Pulmonary artery endothelial cell (primary cell): ENCODE results near the gene HMGCS1. TPM values are rescaled to one million over a fixed set of nuclear protein-coding genes. Genes with fewer than 3 reads are reported as not detected.
A peak's percentile ranks its signal among the peaks of the same experiment; 100 is the strongest.
"Not testable (repeated sequence)": the region's sequence is repeated elsewhere in the genome, so short reads cannot be mapped to it uniquely, and the experiment has no call there.

ENCODE experiments used
- DNase-seq: peaks from one replicate; pipeline ENCODE4 v3.0.0-alpha.2; 2011; ENCODE audit warnings: low read depth, low spot score
- total RNA-seq: library from RNA; depleted of rRNA; stranded (reverse); fragments of >200 nt; gene quantifications from 2 replicates; pipeline ENCODE4 v1.2.3, GENCODE V29; 2014

Gene HMGCS1
- total RNA-seq, 1 donor from 2014 or later = 64.8 TPM

DNA sequence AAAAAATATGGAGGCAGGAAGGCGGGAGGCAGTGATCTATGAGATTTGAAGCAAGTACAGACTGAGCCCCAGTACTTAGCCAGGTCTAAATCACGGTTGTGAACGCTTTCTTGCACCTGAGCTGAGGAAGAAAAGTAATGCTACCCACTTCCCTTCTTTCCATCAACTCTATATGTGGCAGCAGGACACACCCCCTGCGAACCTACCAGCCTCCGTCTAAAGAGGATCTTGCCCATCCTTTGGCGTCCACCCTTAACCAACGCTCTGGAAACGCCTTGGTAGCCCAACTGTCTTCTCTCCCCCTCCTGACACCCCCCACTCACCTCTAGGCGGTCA, 545 bp downstream of the HMGCS1 start:
- DNase-seq = no peak

DNA sequence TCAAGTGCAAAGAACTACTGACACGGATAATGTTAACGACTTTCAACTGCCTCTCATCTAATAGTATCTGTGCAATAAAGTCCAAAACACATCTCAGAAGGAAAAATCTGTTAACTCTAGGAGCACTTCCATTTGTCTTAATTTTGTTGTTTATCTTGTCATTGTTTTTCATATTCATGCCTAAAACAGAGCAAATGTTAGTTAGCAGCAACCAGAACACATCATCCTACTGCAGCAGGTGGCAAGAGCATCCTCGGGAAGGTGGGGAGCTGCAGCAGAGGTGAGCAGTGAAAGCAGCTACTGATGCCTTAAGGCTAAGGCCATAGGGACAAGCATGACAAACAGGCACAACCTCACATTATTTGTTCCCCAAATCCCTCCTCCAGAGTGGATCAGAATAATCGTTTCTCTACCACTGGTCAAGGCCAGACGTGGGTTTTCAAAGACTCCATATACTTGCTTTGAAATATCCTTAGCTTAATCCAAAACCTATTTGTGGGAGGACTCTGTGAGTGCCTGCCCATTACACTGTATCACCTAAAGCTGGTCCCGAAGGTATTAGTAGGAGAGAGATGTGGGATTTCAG, 1.0 kb downstream of the HMGCS1 start:
- no peak for DNase-seq

DNA sequence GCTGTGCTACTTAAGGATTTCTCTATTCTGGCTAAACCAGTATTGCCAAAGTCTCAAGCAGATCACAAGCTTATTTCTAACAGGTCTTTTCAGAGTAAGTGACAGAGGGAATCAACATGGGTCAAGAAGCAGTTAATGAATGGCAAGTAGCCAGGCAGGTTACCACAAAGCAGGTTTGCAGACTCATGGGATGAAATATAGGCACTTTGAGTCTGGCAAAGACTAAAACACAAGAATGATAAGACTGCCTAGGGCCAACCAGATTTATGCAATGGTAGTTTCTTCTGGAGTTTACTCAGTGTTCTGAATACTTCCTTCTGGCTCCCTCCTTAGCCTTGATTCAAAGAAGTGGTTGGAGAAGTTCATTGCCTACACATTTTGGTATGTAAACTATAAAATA, 3.6 kb downstream of the HMGCS1 start:
- DNase-seq = no peak

DNA sequence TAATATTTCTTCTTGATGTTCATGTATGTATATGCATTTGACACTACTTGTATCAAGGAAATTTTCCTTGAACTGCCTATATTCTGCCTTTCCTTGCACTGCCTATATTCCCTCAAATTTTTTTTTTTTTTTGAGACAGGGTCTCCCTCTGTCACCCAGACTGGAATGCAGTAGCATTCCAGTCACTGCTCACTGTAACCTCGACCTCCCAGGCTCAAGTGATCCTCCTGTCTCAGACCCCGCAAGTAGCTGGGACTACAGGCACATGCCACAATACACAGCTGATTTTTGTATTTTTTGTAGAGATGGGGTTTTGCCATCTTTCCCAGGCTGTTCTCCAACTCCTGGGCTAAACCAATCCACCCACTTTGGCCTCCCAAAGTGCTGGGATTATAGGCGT, 4.1 kb downstream of the HMGCS1 start:
- DNase-seq = no peak

GRCh38 chr5:43306954-43307353, 6.3 kb downstream of the HMGCS1 start:
- DNase-seq = not testable (repeated sequence)

DNA sequence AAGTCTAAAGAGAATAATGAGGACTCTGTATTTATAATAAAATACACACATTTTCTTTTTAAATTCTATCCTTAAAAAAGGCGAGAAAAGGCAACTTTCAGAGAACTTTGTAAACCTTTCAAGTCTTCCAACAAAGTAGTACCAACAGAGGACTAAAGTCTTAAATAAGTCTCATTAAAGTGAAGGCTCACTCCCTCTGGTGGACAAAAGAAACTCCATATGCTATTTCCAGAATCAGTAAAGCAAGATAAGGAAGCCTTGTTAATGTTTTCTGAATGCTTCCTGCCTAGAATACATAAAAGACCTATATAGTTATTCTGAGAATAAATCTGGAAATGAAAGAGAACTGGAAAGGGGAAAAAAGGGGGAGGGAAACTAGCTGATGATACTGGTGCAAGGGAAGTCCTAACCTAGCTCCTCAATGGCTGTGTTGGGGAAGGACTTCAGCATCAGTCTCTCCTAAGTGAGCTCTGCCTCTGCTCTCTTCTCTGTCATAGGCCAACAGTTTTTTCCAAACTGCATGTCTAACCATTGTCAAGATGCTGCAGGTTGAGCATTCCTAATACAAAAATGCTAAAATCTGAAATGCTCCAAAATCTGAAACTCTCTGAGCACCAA, 7.2 kb downstream of the HMGCS1 start:
- peak; percentile 24 for DNase-seq

- DNase-seq = no peak
These were observed 8.7 kb downstream of the HMGCS1 start for GRCh38 chr5:43304525-43304924.

GRCh38 chr5:43303242-43303641, 10.0 kb downstream of the HMGCS1 start:
- no peak for DNase-seq

- DNase-seq = no peak
These were observed 10.7 kb downstream of the HMGCS1 start for GRCh38 chr5:43302481-43302880.

DNA sequence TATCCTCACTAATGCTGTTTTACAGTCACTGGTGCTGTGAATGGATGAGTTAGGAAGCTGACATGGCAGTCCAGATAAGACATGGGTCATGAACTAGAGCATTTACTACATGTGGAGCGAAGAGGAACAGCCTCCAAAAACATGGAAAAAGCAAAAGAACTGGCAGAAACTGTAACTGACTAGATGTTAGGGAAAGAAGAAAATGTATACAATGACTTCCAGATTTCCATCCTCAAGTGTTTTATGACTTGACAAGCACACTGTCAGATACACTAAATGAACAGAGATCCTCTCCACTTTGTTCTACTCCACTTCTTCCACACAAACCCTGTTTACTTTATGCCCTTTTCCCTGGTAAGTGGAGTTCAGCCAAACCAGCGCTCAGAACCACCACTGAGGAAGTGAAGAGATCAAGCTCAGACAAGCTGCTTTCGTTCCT, 11.5 kb downstream of the HMGCS1 start:
- DNase-seq = no peak

GRCh38 chr5:43300112-43300511, 13.1 kb downstream of the HMGCS1 start:
- DNase-seq = no peak

GRCh38 chr5:43298443-43298842, 14.8 kb downstream of the HMGCS1 start:
- DNase-seq = no peak

- no peak for DNase-seq
These were observed 16.4 kb downstream of the HMGCS1 start for GRCh38 chr5:43296835-43297234.

DNA sequence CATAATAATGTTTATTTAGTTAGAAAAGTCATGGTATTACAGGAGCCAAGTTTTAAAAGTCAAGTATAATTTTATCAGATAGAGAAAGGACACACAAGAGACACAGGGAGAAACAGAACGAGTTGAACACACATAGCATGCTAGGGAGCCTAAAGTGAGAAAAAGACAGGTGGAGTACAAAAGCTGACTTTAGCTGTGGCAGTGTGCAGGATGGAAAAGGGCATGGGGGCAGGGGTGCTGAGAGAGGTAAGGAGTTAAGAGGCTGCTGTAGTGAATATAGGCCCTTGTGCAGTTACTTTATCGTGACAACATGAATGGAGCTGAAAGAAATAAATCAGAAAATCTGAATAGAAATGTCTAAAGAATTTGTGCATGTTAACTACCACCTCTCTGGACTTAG, 18.0 kb downstream of the HMGCS1 start:
- DNase-seq = no peak

- DNase-seq = no peak
These were observed 19.0 kb downstream of the HMGCS1 start for GRCh38 chr5:43294226-43294625.

DNA sequence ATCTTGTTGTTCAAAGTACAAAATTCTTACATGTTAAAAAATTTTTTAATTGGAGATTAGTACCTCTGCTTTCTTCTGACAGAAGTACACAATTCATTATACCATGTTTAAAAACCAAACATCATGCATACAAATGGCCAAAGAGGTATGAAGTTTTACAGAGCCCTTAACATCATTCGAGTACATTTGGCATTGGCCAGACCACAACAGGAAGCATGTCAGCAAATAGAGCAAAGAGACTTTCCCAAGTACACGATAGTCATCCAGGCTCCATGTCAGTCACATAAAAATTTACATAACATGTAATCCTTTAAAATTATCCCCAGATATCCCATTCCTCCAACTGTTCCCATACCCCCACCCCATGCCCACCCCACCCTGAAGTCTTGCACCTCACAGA, 22.5 kb downstream of the HMGCS1 start:
- DNase-seq = no peak

DNA sequence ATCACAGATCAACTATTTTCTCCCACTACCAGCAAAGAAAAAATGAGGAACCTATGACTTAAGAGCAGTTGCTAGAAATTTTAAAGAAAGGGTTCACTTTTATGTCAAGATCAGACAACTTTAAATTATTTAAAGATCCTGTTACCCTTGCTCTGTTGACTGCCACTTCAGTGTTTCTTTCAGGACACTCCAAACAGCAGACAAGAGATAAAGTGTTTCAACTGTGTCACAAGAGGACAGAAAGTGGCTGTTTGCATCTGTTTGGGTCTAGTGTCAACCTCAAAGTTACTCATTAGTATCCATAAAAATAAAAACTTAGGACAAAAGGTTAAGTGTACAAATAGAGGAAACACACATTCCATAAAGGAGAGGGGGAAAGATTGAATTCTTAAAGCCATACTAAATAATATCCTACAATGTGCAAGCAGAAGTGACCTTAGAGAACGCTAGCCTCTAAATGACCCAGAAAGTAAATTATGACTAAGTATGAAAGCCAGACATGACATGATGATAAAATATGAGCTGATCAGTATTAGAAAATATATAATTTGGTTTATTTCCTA, 24.9 kb downstream of the HMGCS1 start:
- DNase-seq = no peak

- DNase-seq = no peak
These were observed 25.7 kb downstream of the HMGCS1 start for GRCh38 chr5:43287493-43287892.

- no peak for DNase-seq
These were observed 26.6 kb downstream of the HMGCS1 start for GRCh38 chr5:43286623-43287022.

DNA sequence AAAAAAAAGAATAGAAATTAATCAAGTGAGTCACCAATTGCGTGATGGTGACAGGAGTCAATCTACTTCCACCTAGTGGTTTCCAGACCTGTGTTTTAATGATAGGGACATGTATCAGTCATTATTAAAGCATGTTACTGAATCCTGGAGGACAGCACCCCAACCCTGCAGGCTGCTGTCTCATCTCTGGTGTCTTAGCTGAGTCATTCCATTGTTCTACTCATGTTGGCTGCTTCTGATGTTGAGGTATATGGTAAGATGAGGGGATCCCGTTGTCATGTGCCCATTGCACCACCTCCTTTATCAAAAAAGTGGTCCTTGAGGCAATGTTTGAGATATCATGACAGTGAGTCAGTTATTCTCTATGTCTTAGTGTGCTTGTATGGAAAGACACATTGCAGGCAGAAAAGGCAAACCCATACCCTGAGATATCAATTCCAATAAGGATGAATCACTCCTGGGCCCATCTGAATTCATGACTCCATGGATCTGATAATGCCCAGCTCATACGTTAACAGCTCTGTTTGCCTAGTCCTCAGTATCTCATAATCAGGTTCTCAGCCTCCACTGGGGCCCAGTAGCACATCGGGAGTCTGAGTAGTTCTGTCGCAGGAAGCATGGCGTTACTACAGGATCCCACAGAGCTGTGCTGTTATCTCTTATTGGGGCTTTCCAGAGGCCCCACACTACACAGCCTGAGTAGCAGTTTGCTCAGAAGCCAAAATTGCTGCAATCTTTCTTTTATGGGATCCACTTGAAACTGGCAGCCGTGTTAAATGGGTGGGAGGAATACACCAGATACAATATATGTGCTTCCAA, 31.2 kb downstream of the HMGCS1 start:
- DNase-seq = no peak

DNA sequence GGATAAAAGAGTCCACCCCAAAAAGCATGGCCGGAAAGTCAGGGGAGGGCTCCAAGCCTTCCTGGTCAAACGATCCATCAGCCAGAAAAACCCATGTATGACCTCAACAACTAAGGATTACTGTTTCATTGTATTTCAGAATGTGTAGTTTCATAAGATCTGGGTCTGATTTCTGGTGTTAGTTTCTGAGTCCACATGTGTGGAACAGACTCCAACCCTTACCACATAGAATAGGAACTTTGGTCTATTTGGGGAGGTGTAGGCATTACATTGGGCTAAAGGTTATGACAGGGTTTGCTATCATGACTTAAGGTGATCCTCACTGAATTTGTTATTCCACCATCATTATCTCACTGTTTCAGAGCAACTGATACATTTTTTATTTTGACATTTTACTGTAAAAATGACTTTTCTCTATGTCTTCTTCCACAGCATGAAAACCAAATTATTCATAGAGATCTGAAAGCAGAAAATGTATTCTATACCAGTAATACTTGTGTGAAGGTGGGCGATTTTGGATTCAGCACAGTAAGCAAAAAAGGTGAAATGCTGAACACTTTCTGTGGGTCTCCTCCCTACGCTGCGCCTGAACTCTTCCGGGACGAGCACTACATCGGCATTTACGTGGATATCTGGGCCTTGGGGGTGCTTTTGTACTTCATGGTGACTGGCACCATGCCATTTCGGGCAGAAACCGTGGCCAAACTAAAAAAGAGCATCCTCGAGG, 33.5 kb downstream of the HMGCS1 start:
- DNase-seq = no peak

GRCh38 chr5:43275391-43275790, 37.8 kb downstream of the HMGCS1 start:
- DNase-seq = no peak
